GM12872 (cell line): ENCODE measurements around the gene ACAP2.
A peak's percentile ranks its signal among the peaks of the same experiment; 100 is the strongest.

ENCODE experiments used
- TF ChIP-seq, protein P1 (sequence below): IDR thresholded peaks from 3 replicates; pipeline ENCODE4 v1.5.1; 2011; ENCODE audit warnings: low read depth, mild to moderate bottlenecking, low read length, moderate library complexity; ENCODE audit not compliant: insufficient read depth

The ACAP2 gene

DNA sequence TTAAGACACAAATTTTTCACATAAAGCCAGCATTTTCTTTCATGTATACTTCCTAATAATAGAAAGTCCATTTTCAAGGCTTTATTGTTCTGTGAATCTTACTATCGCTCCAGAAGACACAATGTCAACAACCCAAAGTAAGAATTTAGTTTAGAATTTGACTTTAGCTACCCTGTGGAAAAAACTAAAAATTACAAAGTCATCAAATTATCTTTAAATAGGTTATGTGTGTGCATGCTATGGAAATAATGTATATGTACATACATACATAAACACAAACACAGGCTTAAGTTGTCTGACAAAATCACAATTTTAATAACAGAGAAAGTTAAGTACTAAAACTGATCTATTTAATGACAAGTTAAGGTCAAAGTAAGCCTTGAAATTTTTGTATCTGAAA, 151.7 kb downstream of the ACAP2 start:
- TF ChIP-seq, protein P1, sequence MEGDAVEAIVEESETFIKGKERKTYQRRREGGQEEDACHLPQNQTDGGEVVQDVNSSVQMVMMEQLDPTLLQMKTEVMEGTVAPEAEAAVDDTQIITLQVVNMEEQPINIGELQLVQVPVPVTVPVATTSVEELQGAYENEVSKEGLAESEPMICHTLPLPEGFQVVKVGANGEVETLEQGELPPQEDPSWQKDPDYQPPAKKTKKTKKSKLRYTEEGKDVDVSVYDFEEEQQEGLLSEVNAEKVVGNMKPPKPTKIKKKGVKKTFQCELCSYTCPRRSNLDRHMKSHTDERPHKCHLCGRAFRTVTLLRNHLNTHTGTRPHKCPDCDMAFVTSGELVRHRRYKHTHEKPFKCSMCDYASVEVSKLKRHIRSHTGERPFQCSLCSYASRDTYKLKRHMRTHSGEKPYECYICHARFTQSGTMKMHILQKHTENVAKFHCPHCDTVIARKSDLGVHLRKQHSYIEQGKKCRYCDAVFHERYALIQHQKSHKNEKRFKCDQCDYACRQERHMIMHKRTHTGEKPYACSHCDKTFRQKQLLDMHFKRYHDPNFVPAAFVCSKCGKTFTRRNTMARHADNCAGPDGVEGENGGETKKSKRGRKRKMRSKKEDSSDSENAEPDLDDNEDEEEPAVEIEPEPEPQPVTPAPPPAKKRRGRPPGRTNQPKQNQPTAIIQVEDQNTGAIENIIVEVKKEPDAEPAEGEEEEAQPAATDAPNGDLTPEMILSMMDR, result no peak

DNA sequence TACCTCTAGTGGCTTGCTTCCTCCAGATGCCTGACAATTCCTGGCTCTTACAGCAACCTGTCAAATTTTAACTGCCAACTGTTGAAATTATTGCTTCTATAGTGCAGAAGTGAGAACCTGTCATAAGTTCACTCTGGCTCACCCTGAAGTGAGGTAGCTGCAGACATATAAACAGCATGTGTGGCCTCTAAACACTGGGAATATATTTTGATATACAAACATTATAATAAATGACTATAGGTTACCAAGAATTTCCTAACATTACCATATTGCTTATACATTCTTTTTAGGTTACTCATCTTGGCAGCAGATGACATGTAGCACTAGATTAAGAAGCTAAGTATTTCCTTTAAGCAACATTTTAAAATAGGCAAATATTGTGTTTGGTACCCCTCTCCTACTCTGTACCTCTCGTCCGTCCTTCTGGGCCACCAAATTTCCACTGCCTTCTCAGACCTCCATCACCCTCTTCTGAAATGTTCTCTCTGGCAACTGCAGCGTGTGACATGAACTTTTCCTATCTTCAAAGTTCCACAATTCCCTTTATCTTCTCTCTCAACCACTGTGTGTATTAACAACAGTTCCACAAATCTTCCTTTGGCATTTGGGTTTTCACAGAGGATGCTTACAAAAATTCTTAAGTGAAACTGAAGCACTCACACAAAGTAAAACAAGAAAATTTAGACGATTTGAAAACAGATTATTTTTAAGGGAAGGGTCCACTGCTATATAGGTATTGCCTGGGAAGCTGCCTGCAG, 156.5 kb downstream of the ACAP2 start:
- TF ChIP-seq, protein P1, result no peak

DNA sequence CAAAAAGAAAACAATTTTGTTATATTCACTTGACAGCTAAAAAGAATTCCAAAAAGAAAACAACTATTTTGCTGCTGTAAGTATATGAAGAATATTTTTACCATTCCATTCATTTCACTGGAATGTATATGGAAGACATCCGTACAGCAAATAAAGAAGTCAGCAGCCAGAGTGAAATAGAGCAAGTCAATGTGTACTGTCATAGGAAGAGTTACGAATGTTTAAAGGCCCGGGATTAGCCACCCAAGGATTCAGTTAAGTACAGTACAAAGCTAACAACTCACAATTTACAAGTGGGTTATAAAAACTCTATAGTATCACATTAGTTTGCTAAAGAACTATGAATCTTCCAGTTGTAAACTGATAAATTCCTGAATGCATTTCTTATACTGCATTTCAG, 157.4 kb downstream of the ACAP2 start:
- TF ChIP-seq, protein P1, result no peak

DNA sequence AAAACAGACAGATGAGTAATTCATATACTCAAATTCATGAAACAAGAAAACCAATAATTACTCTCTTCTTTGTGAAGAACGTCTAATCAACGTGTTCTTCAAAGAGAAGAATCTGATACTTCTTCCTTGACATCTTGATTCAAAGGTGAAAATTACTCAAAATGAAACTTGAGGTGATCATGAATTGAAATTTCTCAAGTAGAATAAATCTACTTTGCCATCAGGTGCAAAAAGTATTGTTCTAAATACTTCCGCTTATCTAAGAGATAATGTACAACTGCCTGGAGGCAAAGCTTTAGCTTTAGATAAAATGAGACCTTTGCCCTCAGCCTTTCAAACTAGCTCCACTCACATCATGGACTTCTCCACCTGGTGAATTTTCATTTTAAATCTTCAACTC, 158.0 kb downstream of the ACAP2 start:
- TF ChIP-seq, protein P1, result no peak

DNA sequence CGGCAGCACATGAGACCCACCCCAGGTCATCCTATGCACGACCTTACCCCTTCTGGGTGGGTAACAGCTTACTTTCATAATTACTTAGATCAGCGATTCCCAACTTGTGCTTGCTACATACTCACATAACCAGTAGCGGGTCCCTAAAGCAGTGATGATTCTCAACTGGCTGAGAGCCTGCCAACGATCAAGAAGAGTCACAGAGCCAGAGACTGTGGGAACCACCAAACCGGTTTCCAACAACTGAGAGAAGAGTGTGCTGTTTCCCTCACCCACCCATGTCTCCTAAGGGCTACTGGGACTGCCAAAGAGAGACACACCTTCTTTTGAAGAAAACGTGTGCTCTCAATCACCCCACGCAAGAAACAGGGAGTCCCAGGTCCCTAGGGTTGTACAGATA, 159.9 kb downstream of the ACAP2 start:
- TF ChIP-seq, protein P1, result no peak

DNA sequence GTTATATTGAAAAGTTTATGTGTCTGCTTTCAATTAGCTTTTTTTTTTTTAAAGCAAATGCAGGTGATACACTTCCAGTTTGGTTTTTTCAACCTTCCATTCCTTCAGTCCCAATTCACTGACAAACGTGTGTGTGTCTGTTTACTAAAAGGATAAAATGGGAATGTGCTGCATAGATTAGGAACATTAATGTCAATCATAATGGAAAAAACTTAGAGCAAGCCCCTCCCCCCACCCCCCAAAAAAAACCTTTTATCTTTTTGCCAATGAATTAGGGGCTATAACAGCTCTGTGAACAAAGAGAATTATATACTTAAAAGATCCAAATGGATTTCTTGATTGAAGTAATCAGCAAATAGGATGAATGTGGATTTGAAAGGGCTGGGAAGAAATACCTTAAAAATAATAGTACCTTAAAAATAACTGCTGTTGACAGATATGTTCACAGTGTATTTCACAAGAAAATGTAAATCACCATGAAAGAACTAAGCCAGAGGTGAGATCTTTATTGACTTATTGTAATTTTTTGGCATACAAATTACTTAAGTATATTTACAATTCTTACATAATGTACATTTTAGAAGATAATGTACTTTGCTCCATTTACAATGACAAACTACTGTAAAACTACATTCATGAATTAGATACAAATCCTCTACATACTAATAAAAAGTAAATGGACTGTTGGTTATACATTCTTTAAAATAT, 168.4 kb downstream of the ACAP2 start:
- TF ChIP-seq, protein P1, result no peak

DNA sequence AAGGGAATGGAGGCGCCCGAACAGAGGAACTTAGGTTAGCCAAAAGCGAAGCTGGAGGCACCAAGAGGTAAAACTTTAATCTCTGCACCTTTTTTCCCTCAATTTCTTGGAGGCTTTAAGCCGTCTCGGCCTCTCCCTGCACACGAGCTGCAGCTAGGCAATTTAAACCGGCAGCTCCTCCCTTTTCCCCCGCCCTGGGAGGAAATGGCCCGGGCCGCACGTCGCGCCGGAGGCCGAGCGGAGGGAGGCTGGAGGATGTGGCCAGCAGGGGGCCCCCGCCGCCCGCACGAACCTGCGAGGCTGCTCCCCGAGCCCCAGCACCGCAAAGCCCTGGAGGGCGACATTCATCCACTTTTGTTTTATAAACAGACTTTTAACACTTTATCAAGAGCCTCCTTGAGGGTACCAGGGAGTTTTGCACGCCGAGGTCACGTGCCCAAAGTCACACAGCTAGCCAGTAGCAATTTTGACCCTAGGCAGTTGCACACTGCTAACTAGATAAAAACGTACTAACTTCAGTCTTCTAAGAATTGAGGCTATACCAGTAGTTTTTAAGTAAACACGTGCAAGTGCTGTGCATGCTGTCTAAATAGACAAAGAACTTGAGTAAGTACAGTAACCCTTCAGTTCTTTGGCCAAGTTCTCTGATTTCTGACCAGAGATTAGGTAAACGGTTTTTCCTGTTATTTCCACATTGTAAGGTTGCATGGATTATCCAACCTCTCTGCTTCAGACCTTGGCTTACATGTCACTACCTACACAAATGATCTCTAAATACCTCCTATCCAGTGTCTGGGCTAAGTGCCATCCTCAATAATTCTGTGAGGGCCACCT, 171.2 kb downstream of the ACAP2 start:
- TF ChIP-seq, protein P1, result peak; percentile 83
